Measurements from ENCODE around the gene TMEM171.

TMEM171 gene, protein sequence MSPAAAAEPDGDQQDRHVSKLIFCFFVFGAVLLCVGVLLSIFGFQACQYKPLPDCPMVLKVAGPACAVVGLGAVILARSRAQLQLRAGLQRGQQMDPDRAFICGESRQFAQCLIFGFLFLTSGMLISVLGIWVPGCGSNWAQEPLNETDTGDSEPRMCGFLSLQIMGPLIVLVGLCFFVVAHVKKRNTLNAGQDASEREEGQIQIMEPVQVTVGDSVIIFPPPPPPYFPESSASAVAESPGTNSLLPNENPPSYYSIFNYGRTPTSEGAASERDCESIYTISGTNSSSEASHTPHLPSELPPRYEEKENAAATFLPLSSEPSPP

DNA sequence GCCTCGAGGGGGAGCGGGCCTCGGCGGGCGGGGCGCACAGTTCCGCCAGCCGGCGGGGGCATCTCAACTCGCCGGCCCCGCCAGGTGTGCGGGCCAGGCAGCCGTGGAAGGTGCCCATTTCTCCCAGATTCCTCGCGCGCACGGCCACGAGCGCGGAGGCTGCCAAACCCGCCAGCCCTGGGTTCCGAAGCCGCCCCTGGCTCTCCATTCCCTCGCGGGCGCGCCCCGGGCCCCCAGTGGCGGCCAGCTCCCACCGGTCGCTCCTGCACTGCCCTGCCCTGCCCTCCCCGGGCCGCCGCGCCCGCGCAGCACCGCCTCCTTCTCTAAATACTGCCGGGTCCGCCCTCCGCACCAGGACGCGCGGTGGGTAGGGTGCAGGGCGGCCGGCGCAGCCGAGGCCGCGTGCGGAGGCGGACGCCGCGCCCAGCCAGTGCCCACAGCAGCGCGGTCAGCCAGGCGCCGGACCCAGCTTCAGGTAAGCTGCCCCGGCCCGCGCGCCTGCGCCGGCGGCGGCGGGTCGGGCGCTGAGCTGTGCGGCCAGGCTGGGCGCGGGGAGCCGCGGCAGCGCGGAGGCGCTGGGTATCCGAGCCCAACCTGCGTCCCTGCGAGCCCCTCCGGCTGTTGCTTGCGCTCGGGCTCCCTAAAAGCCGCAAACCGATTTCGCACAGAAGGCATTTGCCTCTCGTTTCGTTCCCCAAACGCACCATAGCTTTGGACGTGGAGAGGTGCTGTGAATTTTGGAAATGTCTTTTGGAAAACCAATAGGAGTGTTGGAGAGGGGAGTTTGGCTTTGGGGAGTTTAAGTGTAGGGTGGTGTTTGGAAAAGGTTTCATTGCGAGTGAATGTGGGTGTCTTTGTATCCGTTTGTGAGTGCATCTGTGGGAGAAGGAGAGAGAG is at the start of gene TMEM171:
Gene TMEM171 (plus strand): TSS at position 354 of the 897 bp plus-strand sequence. CDS start 2,799 bp downstream, outside the sequence.
- peak; percentile 71 for DNase-seq
- no peaks in the 10 kb centered on the region for H3K36me3 Mint-ChIP-seq (ENCODE audit: low read depth)

DNA sequence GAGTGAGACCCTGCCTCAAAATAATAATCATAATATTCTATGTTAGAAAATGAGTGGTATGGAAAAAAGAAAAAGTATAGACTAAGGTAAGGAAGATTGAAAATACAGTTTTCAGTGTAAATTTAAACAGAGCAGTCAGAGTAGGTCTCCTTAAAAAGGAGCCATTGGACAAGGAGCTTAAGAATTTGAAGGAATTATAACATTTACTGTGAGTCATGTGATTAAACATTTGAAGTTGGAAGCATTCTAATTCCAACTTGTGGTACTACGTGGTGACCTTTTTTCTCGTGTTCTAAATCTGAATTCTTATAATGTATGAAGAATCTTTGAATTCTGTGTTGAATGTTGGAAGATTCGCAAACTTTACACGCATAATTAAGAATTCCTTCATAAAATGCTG is 39.3 kb upstream of the TMEM171 start:
- Mint-ChIP-seq H3K9me3 (no peaks in the 10 kb centered on the region), H3K27ac (no peak overlapping the region), H3K27me3 (ENCODE audit: low read depth, poor library complexity) (peaks cover 2% of the 10 kb centered on the region), H3K36me3 (ENCODE audit: low read depth) (peaks cover 7% of the 10 kb centered on the region), H3K4me1 (no peaks in the 10 kb centered on the region), H3K4me3 (no peak overlapping the region)
- DNase-seq = no peak
- TF ChIP-seq, protein P1, sequence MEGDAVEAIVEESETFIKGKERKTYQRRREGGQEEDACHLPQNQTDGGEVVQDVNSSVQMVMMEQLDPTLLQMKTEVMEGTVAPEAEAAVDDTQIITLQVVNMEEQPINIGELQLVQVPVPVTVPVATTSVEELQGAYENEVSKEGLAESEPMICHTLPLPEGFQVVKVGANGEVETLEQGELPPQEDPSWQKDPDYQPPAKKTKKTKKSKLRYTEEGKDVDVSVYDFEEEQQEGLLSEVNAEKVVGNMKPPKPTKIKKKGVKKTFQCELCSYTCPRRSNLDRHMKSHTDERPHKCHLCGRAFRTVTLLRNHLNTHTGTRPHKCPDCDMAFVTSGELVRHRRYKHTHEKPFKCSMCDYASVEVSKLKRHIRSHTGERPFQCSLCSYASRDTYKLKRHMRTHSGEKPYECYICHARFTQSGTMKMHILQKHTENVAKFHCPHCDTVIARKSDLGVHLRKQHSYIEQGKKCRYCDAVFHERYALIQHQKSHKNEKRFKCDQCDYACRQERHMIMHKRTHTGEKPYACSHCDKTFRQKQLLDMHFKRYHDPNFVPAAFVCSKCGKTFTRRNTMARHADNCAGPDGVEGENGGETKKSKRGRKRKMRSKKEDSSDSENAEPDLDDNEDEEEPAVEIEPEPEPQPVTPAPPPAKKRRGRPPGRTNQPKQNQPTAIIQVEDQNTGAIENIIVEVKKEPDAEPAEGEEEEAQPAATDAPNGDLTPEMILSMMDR (IDR thresholded peaks at IDR 0.05) = no peak

More for the DNA sequence above, at the start of gene TMEM171:
- Mint-ChIP-seq H3K27ac (no peak within 1 kb of the TSS), H3K4me1 (peaks cover 35% of the 10 kb centered on the region), H3K9me3 (no peaks in the 10 kb centered on the region), H3K4me3 (peak within 1 kb of the TSS; percentile 83), H3K27me3 (ENCODE audit: low read depth, poor library complexity) (peaks cover 86% of the 10 kb centered on the region)
- TF ChIP-seq, protein P1 (IDR thresholded peaks at IDR 0.05) = no peak

DNA sequence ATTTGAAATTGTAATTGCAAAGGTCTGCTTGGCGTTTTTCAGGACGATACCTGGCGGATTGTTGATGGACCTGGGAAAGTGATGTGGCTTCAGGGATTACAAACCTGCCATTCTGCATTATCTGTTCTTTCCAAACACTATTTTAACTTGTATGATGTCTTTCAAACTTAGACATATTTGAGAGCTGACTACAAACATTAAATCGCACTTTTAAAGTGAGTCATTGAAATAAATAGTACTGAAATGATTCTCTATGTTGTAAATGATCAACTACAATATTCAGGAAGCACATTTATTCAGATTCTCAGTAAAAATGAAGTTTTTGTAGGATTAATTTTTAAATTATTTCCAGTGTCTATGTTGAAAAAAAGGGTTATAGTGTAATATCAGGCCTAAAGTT is 32.3 kb upstream of the TMEM171 start:
- H3K27me3 Mint-ChIP-seq (ENCODE audit: low read depth, poor library complexity) = peaks cover 2% of the 10 kb centered on the region
- peaks cover 8% of the 10 kb centered on the region for H3K36me3 Mint-ChIP-seq (ENCODE audit: low read depth)
- no peaks in the 10 kb centered on the region for H3K9me3 Mint-ChIP-seq
- TF ChIP-seq, protein P1 (IDR thresholded peaks at IDR 0.05) = no peak
- no peaks in the 10 kb centered on the region for H3K4me1 Mint-ChIP-seq
- H3K27ac Mint-ChIP-seq = no peak overlapping the region
- no peak overlapping the region for H3K4me3 Mint-ChIP-seq
- no peak for DNase-seq

DNA sequence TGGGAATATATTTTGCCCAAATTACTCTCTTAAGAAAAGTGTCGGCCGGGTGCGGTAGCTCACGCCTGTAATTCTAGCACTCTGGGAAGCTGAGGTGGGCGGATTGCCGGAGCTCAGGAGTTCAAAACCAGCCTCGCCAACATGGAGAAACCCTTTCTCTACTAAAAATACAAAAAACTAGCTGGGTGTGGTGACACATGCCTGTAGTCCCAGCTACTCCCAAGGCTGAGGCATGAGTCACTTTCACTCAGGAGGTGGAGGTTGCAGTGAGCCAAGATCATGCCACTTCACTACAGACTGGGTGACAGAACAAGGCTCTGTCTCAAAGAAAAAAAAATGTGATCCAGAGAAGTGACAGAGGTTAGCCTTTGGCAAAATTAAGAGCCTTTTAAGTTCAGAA is 26.4 kb upstream of the TMEM171 start:
- Mint-ChIP-seq H3K27ac (no peak overlapping the region), H3K9me3 (peaks cover 22% of the 10 kb centered on the region), H3K27me3 (ENCODE audit: low read depth, poor library complexity) (no peaks in the 10 kb centered on the region), H3K4me1 (no peaks in the 10 kb centered on the region), H3K4me3 (no peak overlapping the region), H3K36me3 (ENCODE audit: low read depth) (peaks cover 10% of the 10 kb centered on the region)
- TF ChIP-seq, protein P1 (IDR thresholded peaks at IDR 0.05) = no peak
- DNase-seq = no peak

- peaks cover 22% of the 10 kb centered on the region for H3K9me3 Mint-ChIP-seq
- peaks cover 10% of the 10 kb centered on the region for H3K36me3 Mint-ChIP-seq (ENCODE audit: low read depth)
- H3K27me3 Mint-ChIP-seq (ENCODE audit: low read depth, poor library complexity) = no peaks in the 10 kb centered on the region
- H3K4me1 Mint-ChIP-seq = no peaks in the 10 kb centered on the region
- no peak overlapping the region for H3K27ac Mint-ChIP-seq
- TF ChIP-seq, protein P1 (IDR thresholded peaks at IDR 0.05) = no peak
- DNase-seq = no peak
- no peak overlapping the region for H3K4me3 Mint-ChIP-seq
These were observed 26.0 kb upstream of the TMEM171 start for GRCh38 chr5:73094415-73094814.

Measured in nephron progenitor cell (in vitro differentiated cells).